Measurements from ENCODE around the gene NRTN. TPM values are rescaled to one million over a fixed set of nuclear protein-coding genes. Genes with fewer than 3 reads are reported as not detected.
"Not testable (repeated sequence)": the region's sequence is repeated elsewhere in the genome, so short reads cannot be mapped to it uniquely, and the experiment has no call there.

The NRTN gene
- total RNA-seq, 1 donor from 2014 or later: 3.7 TPM

DNA sequence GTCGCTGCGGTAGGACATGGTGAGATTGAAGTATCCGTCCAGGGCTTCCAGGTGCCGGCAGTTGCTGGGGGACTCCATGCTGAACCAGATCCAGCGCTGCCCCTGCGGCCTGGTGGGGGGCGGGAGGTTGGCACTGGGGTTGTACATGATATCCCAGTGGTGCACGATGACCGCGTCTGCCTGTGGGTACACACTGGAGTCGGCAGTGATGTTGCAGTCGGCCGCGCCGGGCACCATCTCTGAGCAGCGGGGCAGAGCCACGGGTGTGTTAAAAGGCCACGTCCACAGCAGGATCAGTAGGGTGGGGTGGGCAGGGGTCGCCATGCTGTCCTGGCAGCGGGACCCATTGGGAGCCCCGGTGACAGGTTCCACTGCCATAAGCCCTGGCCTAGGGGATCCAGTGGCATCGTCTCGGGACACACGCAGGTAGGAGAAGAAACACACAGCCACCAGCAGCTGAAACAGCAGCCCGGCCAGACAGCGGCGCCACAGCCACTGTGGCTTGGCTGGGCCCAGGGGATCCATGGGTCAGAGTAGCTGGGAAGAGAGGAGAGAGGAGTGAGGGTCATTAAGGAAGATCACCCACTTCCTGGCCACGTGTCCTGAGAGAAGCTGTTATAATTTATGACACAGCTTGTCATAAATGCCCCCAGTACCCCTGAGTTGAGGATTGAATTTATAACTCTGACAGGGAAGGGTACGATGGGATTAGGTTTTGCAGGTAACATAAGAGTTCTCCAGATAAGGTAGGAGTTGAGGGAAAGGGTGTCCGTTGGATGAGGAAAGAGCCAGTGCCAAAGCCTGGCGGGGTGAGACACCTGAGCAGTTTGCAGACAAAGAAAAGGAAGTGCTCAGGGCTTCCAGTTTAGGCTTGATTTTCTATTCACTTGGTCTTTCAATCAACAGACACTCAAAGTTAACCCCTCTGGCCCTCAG, 62.6 kb downstream of the NRTN start:
- Histone ChIP-seq H3K27ac (no peak overlapping the region), H3K4me1 (no peaks in the 10 kb centered on the region), H3K4me3 (no peak overlapping the region), H3K27me3 (no peaks in the 10 kb centered on the region), H3K9me3 (no peaks in the 10 kb centered on the region), H3K36me3 (no peaks in the 10 kb centered on the region)
- intact Hi-C loops (cut with DNase I): no loop called here
- TF ChIP-seq POLR2AphosphoS5 (IDR thresholded peaks at IDR 0.05; ENCODE audit: insufficient read depth in 1 of 2, low read depth in 1 of 2) (no peak), POLR2A (IDR thresholded peaks at IDR 0.05) (no peak)
- TF ChIP-seq, protein P1, sequence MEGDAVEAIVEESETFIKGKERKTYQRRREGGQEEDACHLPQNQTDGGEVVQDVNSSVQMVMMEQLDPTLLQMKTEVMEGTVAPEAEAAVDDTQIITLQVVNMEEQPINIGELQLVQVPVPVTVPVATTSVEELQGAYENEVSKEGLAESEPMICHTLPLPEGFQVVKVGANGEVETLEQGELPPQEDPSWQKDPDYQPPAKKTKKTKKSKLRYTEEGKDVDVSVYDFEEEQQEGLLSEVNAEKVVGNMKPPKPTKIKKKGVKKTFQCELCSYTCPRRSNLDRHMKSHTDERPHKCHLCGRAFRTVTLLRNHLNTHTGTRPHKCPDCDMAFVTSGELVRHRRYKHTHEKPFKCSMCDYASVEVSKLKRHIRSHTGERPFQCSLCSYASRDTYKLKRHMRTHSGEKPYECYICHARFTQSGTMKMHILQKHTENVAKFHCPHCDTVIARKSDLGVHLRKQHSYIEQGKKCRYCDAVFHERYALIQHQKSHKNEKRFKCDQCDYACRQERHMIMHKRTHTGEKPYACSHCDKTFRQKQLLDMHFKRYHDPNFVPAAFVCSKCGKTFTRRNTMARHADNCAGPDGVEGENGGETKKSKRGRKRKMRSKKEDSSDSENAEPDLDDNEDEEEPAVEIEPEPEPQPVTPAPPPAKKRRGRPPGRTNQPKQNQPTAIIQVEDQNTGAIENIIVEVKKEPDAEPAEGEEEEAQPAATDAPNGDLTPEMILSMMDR (IDR thresholded peaks at IDR 0.05): no peak
- no peak for DNase-seq (ENCODE audit: extremely low spot score in 2 of 2)

- TF ChIP-seq, protein P1 (IDR thresholded peaks at IDR 0.05): no peak
- TF ChIP-seq POLR2AphosphoS5 (IDR thresholded peaks at IDR 0.05; ENCODE audit: insufficient read depth in 1 of 2, low read depth in 1 of 2): no peak
- TF ChIP-seq POLR2A (IDR thresholded peaks at IDR 0.05): no peak
- Histone ChIP-seq H3K4me1 (no peaks in the 10 kb centered on the region), H3K4me3 (no peak overlapping the region), H3K27ac (no peak overlapping the region), H3K36me3 (no peaks in the 10 kb centered on the region), H3K27me3 (no peaks in the 10 kb centered on the region), H3K9me3 (no peaks in the 10 kb centered on the region)
- intact Hi-C loops (cut with DNase I): no loop called here
- no peak for DNase-seq (ENCODE audit: extremely low spot score in 2 of 2)
Observed at GRCh38 chr19:5870986-5871394, 66.1 kb downstream of the NRTN start.

DNA sequence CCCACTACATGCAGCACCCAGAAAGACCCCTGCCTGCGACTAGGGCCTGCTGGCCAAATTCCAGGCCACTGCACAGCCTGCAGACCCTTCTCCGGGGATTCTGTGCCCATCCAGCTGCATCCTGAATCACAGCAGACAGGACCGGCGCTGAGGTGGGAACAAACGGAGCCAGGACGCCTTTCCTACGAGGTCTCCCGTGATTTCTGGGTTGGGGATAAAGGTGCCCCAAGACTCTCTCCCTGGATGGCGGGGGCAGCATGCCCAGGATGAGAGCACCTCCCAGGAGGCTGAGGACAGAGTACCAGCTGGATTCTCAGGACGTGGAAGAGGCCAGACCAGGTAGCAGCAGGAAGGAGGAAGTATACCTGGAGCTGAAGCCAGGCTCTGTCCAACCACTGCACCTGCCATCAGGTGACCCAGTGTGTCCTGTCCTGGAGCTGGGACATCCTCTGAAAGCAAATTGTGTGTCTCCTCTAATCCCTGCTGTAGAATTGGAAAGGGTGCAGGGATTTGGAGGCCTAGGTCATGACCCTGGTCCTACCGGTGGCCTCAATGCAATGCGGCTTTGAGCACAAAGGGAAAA, 68.8 kb downstream of the NRTN start:
- H3K4me1 ChIP-seq: no peaks in the 10 kb centered on the region
- no peak for TF ChIP-seq POLR2A (IDR thresholded peaks at IDR 0.05)
- no peak overlapping the region for H3K4me3 ChIP-seq
- H3K27me3 ChIP-seq: no peaks in the 10 kb centered on the region
- no peaks in the 10 kb centered on the region for H3K9me3 ChIP-seq
- intact Hi-C loops (cut with DNase I): no loop called here
- H3K27ac ChIP-seq: no peak overlapping the region
- no peaks in the 10 kb centered on the region for H3K36me3 ChIP-seq
- no peak for DNase-seq (ENCODE audit: extremely low spot score in 2 of 2)

- H3K27me3 ChIP-seq; H3K4me3 ChIP-seq; H3K4me1 ChIP-seq; DNase-seq (ENCODE audit: extremely low spot score in 2 of 2); H3K27ac ChIP-seq; H3K9me3 ChIP-seq; intact Hi-C loops (cut with DNase I); H3K36me3 ChIP-seq: not testable (repeated sequence)
Observed at GRCh38 chr19:5874496-5874895, 69.6 kb downstream of the NRTN start.

- no peak for DNase-seq (ENCODE audit: extremely low spot score in 2 of 2)
- Histone ChIP-seq H3K4me1 (peaks cover 7% of the 10 kb centered on the region), H3K36me3 (no peaks in the 10 kb centered on the region), H3K27ac (no peak overlapping the region), H3K27me3 (no peaks in the 10 kb centered on the region), H3K9me3 (no peaks in the 10 kb centered on the region), H3K4me3 (no peak overlapping the region)
- TF ChIP-seq POLR2A (IDR thresholded peaks at IDR 0.05) (no peak), POLR2AphosphoS5 (IDR thresholded peaks at IDR 0.05; ENCODE audit: insufficient read depth in 1 of 2, low read depth in 1 of 2) (no peak)
- TF ChIP-seq, protein P1 (IDR thresholded peaks at IDR 0.05): no peak
- intact Hi-C loops (cut with DNase I): no loop called here
Observed at GRCh38 chr19:5877427-5877826, 72.6 kb downstream of the NRTN start.

DNA sequence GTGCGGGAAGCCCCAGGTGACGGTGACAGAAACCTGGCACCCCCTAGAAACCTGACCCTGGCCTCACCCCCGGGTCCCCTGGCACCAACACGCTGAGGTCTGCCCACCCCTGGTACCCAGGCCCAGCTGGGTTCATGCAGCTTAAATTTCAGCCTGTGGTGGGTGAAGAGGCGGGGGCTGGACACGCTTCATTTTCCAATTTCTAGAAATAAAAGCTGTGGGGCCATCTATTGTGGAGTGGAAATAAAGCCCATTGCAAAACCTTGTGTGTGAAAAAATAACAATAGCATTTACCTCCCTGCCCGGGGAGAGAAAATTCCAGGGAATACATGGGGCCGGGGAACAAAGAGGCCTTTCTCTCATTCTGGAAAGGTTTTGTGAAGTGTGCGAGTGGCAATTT, 73.0 kb downstream of the NRTN start:
- H3K27ac ChIP-seq: no peak overlapping the region
- TF ChIP-seq POLR2AphosphoS5 (IDR thresholded peaks at IDR 0.05; ENCODE audit: insufficient read depth in 1 of 2, low read depth in 1 of 2) (no peak), POLR2A (IDR thresholded peaks at IDR 0.05) (no peak)
- TF ChIP-seq, protein P1 (IDR thresholded peaks at IDR 0.05): no peak
- DNase-seq (ENCODE audit: extremely low spot score in 2 of 2): no peak

More for the DNA sequence above, 73.0 kb downstream of the NRTN start:
- intact Hi-C loops (cut with DNase I): no loop called here
- Histone ChIP-seq H3K4me3 (no peak overlapping the region), H3K27me3 (no peaks in the 10 kb centered on the region), H3K36me3 (no peaks in the 10 kb centered on the region), H3K9me3 (no peaks in the 10 kb centered on the region), H3K4me1 (peaks cover 7% of the 10 kb centered on the region)

Measured in vagina (tissue), 2 donors.